ENCODE results near the gene PRAMEF1.

- TF ChIP-seq CTCF (conservative IDR thresholded peaks at IDR 0.05; ENCODE audit: low read depth, low read length) = no peak
- TF ChIP-seq EZH2 (IDR thresholded peaks at IDR 0.05; ENCODE audit: low read length, unreplicated experiment) = no peak
- no peak for TF ChIP-seq EZH2phosphoT487 (IDR thresholded peaks at IDR 0.05; ENCODE audit: borderline replicate concordance, low read length)
These were observed 27.2 kb upstream of the PRAMEF1 start for GRCh38 chr1:12764016-12764415.
